ENCODE measurements around the gene GNRHR.
"Not testable (repeated sequence)": the region's sequence is repeated elsewhere in the genome, so short reads cannot be mapped to it uniquely, and the experiment has no call there.

Gene GNRHR

GRCh38 chr4:67754288-67754687, at the start of gene GNRHR:
TSS of gene GNRHR (minus strand) at chr4:67754388. CDS start at chr4:67754335, 53 bp downstream.
- DNase-seq (ENCODE audit: low spot score) = no peak

- no peak for DNase-seq (ENCODE audit: low spot score)
Measured at GRCh38 chr4:67796810-67797209, 42.6 kb upstream of the GNRHR start.

GRCh38 chr4:67790721-67791120, 36.5 kb upstream of the GNRHR start:
- no peak for DNase-seq (ENCODE audit: low spot score)

DNA sequence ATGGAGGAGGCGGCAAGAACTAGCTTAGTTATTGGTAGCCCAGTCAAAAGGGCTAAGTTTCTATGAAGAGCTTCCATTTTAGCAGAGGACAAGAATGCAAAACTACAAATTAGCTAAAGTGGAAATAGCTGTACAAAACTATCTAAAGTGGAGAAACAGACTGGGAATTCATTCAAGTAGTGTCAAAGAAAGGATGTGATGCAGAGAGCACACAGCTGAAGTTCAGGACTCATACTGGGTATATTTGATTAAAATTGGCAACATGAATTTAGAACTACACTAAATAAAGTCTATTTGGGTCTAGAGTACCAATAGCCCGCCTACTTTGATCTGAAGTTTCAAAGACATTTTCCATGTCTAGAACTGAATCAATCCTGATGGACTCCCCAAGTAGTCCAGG, 33.1 kb upstream of the GNRHR start:
- DNase-seq (ENCODE audit: low spot score) = no peak

DNA sequence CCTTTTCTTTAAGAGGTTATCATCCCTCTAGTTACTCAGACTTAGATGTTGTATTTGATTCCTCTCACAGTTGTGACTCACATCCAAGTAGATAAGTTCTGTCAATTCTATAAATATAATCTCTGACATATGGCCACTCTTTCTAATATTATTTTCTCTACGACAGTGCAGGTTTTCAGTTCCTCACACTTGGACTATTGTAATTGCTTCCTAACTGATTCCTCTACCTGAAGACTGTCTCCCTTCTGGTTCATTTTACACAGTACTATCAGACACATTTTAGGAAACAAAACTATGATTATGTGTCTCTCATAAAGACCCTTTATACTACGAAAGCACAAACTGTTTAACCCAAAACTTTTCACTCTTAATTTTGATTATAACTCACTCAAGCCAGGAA, 31.3 kb upstream of the GNRHR start:
- no peak for DNase-seq (ENCODE audit: low spot score)

- no peak for DNase-seq (ENCODE audit: low spot score)
Measured at GRCh38 chr4:67779631-67780030, 25.4 kb upstream of the GNRHR start.

GRCh38 chr4:67776746-67777145, 22.6 kb upstream of the GNRHR start:
- DNase-seq (ENCODE audit: low spot score) = no peak

GRCh38 chr4:67770422-67770821, 16.2 kb upstream of the GNRHR start:
- no peak for DNase-seq (ENCODE audit: low spot score)

DNA sequence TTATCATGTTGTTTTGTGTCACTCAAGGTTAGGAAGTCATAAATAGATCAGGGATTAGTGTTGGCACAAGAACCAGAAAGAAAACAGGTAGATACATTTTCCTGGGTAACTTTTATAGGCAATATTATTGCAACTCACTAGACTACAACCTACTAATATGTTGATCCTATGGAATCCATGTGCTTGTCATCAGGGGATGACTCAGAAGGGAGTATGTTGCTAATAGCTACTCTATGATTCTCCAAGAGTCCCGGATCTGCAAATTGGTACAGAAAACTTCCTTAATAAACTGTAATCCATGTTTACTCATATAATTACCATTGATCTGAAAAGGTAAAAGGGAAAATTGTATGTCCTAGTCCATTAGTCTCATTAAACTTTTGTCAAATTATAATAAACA, 11.7 kb upstream of the GNRHR start:
- DNase-seq (ENCODE audit: low spot score) = no peak

DNA sequence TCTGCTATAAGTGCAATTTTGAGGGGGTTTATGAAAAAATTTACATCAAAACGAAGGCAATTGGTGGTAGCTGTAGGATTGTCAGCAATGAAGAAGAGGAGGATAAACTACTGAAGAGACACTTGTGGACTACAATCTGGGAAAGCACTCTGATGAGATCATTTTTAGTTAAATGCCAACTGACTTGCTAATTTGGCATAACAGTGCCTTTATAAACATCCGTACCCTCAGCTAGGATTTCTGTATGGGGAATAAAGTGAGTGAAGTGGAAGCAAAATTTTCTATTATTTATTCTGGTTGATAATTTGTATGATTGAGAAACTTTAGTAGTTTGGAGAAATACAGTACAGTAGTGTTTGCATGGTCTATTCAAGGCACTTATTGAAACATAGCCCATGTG, 11.2 kb upstream of the GNRHR start:
- no peak for DNase-seq (ENCODE audit: low spot score)

GRCh38 chr4:67764183-67764582, 10.0 kb upstream of the GNRHR start:
- DNase-seq (ENCODE audit: low spot score) = no peak

DNA sequence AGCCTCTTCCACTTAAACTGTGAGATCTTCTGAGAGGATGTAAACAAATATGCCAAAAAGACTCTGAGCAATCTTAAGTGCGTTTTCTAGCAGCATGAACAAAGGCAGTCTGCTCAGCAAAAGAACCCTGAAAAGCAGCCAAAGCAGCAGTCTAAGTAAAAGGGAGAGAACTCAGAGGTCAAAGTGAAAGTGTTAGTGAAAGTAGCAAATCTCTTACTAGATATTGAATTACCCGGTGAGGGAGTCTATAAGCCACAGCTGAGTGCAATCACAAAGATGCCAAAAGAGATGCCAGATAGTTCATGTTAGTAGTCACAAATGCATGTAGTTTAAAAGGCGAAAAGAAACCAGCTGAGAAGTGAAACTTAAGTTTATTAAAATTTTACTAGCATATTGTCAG, 7.9 kb upstream of the GNRHR start:
- no peak for DNase-seq (ENCODE audit: low spot score)

DNA sequence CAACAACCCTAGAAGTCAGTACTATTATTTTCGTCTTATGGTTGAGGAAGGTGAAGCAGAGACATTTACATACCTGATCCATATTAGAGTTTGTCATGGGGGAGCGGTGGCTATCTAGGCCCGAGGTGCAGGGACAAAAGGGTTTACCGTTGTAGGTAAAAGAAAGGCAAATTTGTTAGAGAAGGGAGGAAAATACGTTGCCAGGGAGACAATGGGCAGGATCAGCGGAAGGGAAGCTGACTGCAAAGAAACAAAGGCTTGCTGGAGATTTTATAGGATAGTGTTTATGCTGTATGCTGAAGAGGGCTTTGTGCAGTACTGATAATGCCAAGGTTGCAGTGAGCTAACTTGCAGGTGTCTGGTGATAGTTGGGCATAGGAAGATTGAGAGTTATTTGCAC, 2.8 kb upstream of the GNRHR start:
- not testable (repeated sequence) for DNase-seq (ENCODE audit: low spot score)

- no peak for DNase-seq (ENCODE audit: low spot score)
Measured at GRCh38 chr4:67755974-67756373, 1.8 kb upstream of the GNRHR start.

DNA sequence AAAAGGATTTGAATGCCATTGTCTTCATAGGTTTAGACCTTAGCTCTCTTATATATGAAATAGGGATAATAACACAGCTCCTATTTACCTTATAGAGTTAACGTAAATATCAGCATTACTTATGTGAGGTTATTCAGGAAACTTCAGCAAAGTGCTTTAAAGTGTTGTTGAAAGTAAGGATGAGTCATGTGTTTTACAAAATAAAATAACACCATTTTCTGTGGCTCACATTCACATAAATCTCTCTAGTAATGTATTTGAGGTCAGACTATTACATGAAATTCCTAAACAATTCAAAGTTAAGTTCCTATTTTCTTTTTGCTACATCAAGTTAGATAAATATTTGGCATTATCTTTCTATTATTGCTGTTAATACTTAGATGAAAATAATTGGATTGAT, 2.9 kb downstream of the GNRHR start:
- no peak for DNase-seq (ENCODE audit: low spot score)

DNA sequence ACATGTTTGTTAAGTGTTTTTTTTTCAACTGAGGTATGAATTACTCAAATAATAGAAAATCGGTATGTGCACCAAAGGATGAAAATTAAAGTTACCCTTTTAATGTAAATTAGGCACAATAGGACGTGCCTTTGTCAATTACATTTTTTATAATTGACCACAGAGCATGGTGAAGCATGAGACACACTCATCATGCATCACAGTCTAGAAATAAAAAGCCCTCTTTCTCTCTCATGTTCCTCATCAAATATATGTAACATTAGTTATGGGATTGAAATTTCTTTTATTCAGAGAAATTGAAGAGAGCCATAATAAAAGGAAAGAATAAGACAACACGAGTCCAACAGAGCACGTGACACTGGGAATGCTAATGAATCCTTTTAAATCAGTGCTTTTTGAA, 3.5 kb downstream of the GNRHR start:
- DNase-seq (ENCODE audit: low spot score) = no peak

- DNase-seq (ENCODE audit: low spot score) = no peak
Measured at GRCh38 chr4:67749286-67749685, 4.9 kb downstream of the GNRHR start.

- DNase-seq (ENCODE audit: low spot score) = peak; percentile 32
Measured at GRCh38 chr4:67746797-67747495, 7.2 kb downstream of the GNRHR start.

DNA sequence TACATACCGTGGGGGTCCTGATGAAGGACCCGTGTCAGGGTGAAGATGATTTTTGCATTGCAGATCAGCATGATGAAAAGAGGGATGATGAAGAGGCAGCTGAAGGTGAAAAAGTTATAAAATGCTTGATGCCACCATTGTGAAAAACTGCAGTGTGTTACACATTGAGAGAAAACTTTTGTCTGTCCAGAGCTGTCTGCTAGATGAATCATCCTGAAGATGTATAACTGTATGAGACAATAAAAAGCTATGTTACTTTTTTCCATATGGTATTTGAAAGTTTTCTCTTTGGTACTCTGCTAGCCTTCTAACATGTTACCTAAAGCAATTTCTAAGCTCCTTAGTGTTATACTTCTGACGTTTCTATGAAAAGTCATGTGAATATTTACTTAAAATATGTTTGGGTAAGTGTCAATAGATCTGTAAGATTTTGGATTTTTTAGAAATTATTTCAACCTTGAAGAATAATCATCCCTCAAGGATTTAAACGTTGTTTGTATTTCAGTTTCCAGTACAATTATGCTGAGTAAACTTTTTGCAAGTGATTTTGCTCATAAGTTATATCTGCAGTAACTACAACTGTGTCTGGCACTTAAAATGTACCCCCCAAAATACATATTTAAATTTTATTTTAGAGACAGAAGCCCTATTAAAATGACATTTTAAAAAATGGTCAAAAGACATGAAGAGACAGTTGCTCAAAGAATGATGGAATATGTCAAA, 9.5 kb downstream of the GNRHR start:
- no peak for DNase-seq (ENCODE audit: low spot score)

DNA sequence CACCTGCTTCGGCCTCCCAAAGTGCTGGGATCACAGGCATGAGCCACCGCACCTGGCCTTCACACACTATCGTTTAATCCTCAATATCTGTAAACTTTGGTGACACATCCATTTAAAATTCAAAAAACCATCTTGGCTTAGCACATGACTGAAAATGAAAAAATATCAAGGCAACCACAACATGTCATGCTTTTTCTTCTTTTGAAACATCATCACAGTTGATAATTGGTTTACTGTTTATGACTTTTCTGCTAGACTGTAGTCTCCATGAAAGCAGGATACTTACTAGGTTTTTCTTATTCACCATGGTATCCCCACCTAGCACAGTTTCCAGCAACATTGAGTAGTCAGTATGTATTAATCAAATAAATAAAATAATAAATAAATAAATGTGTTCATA, 11.0 kb downstream of the GNRHR start:
- DNase-seq (ENCODE audit: low spot score) = no peak

DNA sequence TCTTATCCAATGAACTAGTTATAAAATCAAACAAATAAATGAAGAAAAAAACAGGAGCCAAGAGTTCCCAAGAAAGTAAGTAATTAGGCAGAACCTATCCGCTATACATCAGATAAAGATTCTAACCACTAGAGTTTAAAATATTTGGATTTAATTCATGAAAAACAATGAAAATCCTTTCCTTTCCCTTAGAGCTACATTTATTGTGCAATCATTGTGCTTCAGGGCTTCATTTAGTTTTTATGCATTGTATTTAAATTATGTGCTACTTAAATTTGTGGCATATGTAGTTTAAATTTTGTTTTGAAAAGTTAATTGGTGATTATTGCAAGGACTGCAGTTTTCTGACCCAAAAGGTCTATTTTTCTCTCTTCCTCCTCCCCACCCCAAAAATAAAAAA, 17.9 kb downstream of the GNRHR start:
- no peak for DNase-seq (ENCODE audit: low spot score)

- DNase-seq (ENCODE audit: low spot score) = no peak
Measured at GRCh38 chr4:67735325-67735724, 18.9 kb downstream of the GNRHR start.

DNA sequence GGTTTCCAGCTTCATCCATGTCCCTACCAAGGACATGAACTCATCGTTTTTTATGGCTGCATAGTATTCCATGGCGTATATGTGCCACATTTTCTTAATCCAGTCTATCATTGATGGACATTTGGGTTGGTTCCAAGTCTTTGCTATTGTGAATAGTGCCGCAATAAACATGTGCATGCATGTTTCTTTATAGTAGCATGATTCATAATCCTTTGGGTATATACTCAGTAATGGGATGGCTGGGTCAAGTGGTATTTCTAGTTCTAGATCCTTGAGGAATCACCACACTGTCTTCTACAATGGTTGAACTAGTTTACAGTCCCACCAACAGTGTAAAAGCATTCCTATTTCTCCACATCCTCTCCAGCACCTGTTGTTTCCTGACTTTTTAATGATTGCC, 23.7 kb downstream of the GNRHR start:
- DNase-seq (ENCODE audit: low spot score) = not testable (repeated sequence)

Measured in cerebellar cortex (tissue), 1 donor.